ENCODE measurements around the gene PXDC1.
"Not testable (repeated sequence)": the region's sequence is repeated elsewhere in the genome, so short reads cannot be mapped to it uniquely, and the experiment has no call there.

PXDC1 gene

DNA sequence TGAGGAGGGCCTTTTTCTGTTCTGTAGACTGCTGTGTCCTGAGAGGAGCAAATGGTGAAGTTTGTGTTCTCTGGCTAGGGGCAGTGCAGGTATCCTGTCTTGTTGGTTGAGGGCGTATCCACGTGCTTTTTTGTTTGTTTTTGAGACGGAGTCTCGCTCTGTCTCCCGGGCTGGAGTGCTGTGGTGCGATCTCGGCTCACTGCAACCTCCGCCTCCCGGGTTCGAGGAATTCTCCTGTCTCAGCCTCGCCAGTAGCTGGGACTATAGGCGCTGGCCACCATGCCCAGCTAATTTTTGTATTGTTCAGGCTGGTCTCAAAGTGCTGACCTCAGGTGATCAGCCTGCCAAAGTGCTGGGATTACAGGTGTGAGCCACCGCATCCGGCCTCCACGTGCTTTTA, 10.8 kb upstream of the PXDC1 start:
- no peak for DNase-seq

DNA sequence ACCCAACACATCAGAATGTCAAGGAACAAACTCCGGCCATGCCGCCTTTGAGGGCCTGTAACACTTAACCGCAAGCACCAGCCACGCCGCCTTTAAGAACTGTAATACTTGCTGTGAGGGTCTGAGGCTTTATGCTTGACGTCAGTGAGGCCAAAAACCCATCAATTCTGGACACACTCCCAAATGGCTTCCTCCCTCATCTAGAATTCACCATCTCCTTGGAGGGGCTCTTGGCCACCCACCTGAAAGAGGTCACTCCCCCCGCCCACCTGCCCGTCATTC, 10.4 kb upstream of the PXDC1 start:
- no peak for DNase-seq

- DNase-seq: no peak
These were observed 8.2 kb upstream of the PXDC1 start for GRCh38 chr6:3759646-3760232.

DNA sequence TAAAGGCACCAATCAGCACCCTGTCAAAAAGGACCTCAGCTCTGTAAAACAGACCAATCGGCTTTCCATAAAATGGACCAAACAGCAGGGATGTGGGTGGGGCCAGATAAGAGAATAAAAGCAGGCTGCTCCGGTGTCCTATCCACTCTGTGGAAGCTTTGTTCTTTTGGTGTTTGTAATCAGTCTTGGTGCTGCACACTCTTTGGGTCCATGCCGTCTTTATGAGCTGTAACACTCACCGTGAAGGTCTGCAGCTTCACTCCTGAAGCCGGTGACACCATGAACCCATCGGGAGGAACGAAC, 7.3 kb upstream of the PXDC1 start:
- DNase-seq: no peak

DNA sequence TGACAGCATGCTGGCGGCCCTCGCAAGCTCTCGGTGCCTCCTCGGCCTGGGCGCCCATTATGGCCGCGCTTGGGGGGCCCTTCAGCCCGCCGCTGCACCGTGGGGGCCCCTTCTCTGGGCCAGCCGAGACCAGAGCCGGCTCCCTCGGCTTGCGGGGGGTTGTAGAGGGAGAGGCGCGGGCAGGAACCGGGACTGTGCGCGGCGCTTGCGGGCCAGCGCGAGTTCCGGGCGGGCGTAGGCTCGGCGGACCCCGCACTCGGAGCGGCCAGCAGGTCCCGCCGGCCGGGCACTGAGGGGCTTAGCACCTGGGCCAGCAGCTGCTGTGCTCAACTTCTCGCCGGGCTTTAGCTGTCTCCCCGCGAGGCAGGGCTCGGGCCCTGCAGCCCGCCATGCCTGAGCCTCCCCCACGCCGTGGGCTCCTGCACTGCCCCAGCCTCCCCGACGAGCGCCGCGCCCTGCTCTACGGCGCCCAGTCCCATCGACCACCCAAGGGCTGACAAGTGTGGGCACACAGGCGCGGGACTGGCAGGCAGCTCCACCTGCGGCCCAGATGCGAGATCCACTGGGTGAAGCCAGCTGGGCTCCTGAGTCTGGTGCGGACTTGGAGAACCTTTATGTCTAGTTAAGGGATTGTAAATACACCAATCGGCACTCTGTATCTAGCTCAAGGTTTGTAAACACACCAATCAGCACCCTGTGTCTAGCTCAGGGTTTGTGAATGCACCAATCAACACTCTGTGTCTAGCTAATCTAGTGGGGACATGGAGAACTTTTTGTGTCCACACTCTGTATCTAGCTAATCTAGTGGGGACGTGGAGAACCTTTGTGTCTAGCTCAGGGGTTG, 6.7 kb upstream of the PXDC1 start:
- not testable (repeated sequence) for DNase-seq

GRCh38 chr6:3757241-3757641, 5.7 kb upstream of the PXDC1 start:
- no peak for DNase-seq

DNA sequence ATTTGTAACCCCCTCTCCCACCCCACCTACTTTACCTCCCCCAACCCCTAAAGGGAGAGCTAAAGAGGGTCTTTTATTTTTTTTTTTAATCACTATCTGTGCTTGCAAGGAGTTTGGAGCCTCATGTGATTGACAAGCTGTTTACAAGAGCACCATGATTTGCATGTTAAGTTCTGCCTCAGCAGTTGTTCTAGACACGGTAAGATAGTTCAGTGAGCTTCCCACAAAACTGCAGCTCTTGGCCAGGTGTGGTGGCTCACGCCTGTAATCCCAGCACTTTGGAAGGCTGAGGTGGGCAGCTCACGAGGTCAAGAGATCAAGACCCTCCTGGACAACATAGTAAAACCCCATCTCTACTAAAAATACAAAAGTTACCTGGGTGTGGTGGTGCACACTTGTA, 5.0 kb upstream of the PXDC1 start:
- DNase-seq: no peak

- DNase-seq: no peak
These were observed 4.4 kb upstream of the PXDC1 start for GRCh38 chr6:3755637-3756545.

- DNase-seq: no peak
These were observed 3.3 kb upstream of the PXDC1 start for GRCh38 chr6:3754776-3755175.

DNA sequence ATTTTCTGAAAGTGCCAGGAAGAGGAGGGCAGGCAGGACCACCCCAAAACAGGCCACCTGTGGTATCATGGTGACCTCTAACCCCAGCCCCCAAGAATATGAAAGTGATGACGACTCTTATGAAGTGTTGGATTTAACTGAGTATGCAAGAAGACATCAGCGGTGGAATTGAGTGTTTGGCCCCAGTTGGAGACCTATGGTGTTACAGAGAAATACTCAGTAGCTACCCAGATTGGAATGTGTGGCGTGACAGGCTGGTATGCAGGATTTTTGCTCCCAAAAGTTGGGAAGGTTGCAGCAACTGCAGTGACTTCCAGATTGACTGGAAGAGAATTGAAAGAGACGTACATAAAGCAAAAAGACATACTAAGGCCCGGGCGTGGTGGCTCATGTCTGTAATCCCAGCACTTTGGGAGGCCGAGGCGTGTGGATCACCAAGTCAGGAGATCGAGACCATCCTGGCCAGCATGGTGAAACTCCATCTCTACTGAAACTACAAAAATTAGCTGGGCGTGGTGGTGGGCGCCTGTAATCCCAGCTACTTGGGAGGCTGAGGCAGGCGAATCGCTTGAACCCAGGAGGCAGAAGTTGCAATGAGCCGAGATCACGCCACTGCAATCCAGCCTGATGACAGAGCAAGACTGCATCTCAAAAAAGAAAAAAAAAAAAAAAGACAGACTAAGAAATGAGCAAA, 2.7 kb upstream of the PXDC1 start:
- not testable (repeated sequence) for DNase-seq

DNA sequence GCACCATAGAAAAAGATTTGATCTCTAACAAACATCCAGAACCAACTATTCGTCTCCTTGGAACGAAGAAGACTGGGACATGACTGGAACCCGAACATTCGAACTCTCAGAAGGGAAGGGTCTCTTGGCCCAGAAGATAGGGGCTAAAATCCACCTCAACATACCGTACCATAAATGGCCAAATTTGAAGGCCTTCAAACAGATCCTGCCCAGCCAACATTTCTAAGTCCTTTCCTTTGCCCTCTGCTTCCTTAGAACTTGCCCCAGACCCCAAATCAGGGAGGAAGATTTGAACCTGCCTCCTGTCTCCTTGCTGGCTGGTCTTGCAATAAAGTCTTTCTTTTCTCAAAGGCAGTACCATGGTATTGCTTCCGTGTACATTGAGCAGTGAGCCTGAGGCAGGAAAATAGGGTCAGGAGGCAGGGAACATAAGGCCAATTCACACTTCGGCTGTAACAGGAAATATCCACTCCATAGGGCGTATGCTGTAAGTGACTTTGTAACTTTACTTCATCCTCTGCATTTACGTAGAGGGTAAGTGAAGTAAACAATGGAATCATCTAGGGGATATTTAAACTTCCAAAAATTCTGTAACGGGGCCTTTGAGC, 1.8 kb upstream of the PXDC1 start:
- no peak for DNase-seq

DNA sequence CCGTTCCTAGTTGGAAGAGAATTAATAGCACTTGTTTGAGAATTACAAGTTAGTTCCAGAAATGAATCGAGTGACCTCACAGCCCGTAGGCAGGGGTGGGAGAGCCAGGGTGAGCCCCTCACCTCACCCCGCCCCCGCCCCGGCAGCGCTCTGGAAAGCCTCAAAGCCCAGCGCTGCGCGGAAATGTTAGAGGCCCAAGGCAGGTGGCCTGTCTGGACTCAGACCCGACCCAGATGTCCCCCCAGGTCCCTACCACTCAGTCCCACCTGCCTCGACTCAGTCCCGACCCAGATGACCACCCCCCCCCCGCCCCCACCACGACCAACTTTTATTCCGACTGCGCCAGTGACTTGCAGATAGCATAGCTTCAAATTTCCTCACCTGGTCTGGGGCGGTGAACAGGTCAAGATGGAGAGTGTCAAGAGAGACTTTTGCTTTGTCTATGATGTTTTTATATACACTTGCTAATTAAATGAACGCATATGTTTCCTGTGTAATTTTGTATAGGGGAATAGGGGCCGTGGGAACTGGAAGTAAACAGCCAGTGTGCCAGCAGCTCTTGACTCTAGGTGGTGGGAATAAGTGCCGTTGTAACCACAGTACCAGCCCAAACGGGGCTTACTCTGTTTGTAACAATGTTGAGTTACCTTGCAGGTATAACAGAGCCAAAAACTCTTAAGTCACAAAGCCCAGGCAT, 1.2 kb upstream of the PXDC1 start:
- DNase-seq: no peak

DNA sequence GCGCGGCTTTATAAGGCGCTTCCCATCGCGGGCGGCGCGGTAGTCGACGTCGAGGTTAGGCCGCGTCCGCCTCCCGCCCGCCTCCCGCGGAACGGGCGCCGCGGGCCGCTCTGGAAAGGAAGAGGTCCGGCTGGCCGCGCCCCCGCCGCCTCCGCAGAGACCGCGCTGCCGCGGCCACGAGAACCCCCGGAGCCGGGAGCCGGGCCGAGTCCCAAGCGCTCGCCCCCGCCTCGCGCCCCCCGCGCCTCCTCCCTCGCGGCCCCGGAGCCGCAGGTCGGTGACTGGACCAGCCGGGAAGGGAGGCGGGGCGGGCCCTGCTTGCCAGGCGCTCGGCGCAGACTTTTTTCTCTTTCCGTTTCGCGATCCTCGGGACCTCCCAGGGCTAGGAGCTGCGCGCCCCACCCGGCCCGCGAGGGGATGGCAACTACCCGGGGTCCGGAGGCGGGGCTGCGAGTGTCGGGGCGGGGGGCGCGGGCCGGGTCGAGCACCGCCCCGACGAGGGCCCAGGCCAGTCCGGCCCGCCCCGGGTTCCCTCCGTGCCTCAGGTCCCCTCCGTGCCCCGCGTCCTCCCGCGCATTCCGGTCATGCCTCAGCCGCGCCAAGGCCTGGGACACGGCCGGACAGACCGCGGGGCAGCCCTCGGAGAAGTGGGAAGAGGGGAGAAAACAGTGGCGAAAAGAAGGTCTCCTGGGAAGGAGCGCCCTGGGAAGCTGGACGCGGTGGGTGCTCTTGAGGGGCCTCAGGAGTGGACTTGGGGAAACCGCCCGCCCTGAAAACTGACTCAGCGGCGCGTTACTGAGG, 417 bp upstream of the PXDC1 start:
- peak in 1 of 2 experiments; percentile 9 for DNase-seq

DNA sequence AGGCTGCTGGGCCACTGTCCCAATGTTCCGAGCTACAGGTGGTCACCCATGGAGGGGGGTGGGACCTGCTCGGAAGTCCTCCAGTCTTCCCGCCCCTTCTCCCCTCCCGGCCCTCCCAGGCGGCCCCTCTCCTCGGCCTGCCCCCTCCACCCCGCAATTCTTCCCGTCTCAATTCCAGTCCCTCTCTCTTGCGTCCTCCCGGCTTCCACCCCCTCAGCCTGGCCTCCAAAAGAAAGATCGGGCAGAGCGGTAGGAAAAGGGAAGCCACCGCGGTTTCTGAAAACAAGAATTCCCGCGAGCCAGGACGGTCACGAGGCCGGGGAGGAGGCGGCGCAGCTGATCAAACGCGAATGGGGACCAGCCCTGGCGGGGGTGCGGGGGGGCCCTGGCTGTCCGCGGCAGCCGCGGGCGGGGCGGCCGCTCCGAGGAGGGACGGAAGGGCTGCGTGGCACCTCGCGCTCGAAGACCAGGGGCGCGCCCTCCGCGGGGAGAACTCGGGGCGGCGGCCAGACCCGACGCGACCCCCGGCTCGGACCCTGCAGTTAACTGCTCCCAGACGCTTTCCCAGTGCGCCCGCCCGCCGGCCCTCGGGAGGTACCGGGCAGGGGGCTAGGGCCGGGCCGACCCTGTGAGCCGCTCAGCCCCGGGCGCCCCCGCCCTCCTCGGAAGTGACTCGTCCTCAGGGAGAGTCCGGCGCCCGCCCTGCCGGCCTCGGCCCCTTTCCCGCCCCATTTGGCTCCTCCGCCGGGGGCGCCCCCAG, 1.0 kb downstream of the PXDC1 start:
- DNase-seq: no peak

DNA sequence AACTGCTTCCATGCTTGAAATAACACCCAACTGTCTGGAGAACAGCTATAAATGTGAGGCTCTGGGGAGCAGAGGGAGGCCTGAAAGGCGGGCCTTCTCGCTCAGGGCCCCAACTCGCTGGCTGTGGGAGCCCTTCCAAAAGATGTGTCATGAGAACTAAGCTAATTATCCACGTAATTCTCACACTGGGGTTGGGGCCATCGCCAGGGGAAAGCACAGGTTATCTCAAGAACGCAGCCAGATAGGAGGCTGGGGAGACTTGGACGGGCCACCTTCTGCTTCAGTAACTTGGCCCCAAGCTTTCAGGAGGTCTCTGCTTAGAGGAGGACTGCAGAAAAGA, 1.6 kb downstream of the PXDC1 start:
- DNase-seq: no peak

GRCh38 chr6:3749067-3749841, 2.3 kb downstream of the PXDC1 start:
- no peak for DNase-seq

DNA sequence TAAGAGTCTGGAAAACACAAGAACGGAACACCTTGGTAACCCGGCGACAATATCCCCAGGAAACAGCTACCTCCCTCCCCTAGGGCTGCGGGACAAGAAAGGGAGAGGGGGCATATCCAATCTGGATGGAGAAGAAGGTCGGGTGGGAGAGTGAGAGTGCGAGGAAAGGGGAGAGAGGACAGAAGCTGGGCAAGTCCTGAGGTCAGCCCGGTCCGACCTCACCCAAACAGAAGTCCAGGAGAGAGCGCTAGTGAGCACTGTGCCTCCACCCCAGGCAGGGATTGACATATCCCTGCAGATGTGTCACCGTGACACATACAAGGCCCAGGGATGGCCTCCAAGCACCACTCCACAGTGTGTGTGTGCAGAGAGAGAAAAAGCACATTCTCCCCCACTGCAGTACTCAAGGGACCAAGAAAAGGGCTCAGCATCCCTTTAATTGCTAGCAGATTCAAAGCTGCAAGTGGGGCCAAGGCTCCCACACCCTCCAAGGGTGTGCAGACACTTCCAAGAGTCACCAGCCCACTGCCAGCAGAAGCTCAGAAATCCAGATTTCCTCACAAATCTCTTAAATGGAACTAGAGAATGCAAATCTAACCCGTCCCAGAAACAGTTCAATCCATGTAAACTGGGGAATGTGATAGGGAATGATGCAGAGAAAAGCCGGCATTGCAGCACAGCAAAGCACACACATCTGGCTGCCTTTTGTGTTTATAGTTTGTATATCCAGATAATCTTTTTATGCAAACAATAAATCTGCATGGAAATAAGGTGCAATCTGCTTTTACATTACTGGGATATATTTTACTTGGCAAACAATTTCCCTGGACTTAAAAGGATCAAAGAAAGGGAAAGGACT, 3.1 kb downstream of the PXDC1 start:
- DNase-seq: peak in 1 of 2 experiments; percentile 16

GRCh38 chr6:3747100-3747737, 4.3 kb downstream of the PXDC1 start:
- DNase-seq: no peak
